Activated T-cell treated with anti-CD3 and anti-CD28 coated beads, Interleukin-2, amount 50 U/mL, for 4 hours (primary cell): Measurements from ENCODE around the gene WNK1. TPM values are rescaled to one million over a fixed set of nuclear protein-coding genes. Genes with fewer than 3 reads are reported as not detected.
"Not testable (repeated sequence)": the region's sequence is repeated elsewhere in the genome, so short reads cannot be mapped to it uniquely, and the experiment has no call there.

Experiments used
- ATAC-seq, 2 donors: fragments of 200-7000 bp; cut with Tn5 transposase; one replicate each; pipeline ENCODE4 v1.10.0; 2021
- DNase-seq: peaks from one replicate; pipeline ENCODE4 v3.0.0-alpha.2; 2020
- H3K27me3 Mint-ChIP-seq: one replicate; pipeline ENCODE4 v1.8.0; 2021; ENCODE audit warnings: low read depth, mixed read lengths
- H3K36me3 Mint-ChIP-seq: one replicate; pipeline ENCODE4 v1.8.0; 2022; ENCODE audit warnings: mixed read lengths; ENCODE audit not compliant: insufficient read depth
- H3K4me1 Mint-ChIP-seq: one replicate; pipeline ENCODE4 v1.8.0; 2021; ENCODE audit warnings: low read depth, mixed read lengths
- H3K4me3 Mint-ChIP-seq: one replicate; pipeline ENCODE4 v1.8.0; 2021; ENCODE audit warnings: mild to moderate bottlenecking, moderate library complexity, mixed read lengths
- H3K9me3 Mint-ChIP-seq: one replicate; pipeline ENCODE4 v1.8.0; 2021; ENCODE audit warnings: mixed read lengths
- total RNA-seq, 3 donors: library from RNA; stranded (reverse); gene quantifications; one replicate each; pipeline ENCODE4 v1.2.1, GENCODE V29; 2021

The WNK1 gene
- total RNA-seq, 3 donors from 2014 or later = 183 to 213 (median 185) TPM

DNA sequence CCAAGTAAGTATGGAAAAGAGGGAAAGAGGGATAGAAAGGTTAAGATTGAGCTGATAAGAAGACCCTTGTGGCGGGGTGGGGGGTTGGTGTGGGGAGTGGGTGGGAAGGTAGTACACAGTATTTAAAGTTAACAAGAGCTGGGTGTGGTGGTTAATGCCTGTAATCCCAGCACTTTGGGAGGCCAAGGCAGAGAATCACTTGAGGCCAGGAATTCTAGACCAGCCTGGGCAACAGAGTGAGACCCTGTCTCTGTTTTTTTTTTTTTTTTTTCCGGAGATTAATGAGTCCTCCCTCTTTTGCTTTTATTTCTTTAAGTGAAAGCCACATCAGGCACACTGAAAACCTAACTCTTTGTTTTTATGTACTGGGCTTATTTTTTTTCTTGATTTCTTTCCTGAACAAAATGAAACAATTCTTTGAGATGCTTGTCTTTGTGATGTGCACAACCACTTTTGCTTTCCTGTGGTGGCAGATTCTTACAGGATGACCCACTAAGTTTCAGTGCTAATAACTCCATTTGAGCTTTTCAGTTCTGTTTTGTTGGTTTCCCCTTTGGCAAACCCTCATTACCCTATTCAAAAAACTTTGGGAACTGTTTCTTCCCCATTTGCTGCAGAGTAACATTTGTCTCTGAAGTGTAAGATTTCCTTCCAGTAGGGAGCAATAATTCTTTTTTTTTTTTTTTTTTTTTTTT, 54.8 kb downstream of the WNK1 start:
- DNase-seq (no peak), ATAC-seq (peak; percentile 9 to 22)
- Mint-ChIP-seq H3K9me3 (no peaks in the 10 kb centered on the region), H3K36me3 (peaks cover 4% of the 10 kb centered on the region), H3K27me3 (no peaks in the 10 kb centered on the region), H3K4me3 (peak overlapping the region; percentile 10), H3K4me1 (peaks cover 75% of the 10 kb centered on the region)

DNA sequence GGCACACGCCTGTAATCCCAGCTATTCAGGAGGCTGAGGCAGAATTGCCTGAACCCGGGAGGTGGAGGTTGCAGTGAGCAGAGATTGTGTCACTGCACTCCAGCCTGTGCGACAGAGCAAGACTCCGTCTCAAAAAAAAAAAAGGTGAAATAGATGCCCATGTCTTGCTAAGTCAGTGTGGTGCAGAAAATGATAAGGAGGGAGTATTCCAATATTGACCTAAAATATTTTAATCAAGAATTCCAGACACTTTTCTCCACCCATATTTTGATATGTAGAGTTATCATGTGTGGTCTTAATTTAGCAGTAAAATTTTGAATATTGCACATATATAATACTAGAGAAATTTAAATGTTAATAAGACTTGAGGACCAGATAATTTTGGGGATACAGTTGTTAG, 57.7 kb downstream of the WNK1 start:
- peaks cover 72% of the 10 kb centered on the region for H3K4me1 Mint-ChIP-seq
- ATAC-seq = no peak
- H3K9me3 Mint-ChIP-seq = no peaks in the 10 kb centered on the region
- H3K27me3 Mint-ChIP-seq = no peaks in the 10 kb centered on the region
- no peak for DNase-seq
- no peak overlapping the region for H3K4me3 Mint-ChIP-seq
- peaks cover 6% of the 10 kb centered on the region for H3K36me3 Mint-ChIP-seq

DNA sequence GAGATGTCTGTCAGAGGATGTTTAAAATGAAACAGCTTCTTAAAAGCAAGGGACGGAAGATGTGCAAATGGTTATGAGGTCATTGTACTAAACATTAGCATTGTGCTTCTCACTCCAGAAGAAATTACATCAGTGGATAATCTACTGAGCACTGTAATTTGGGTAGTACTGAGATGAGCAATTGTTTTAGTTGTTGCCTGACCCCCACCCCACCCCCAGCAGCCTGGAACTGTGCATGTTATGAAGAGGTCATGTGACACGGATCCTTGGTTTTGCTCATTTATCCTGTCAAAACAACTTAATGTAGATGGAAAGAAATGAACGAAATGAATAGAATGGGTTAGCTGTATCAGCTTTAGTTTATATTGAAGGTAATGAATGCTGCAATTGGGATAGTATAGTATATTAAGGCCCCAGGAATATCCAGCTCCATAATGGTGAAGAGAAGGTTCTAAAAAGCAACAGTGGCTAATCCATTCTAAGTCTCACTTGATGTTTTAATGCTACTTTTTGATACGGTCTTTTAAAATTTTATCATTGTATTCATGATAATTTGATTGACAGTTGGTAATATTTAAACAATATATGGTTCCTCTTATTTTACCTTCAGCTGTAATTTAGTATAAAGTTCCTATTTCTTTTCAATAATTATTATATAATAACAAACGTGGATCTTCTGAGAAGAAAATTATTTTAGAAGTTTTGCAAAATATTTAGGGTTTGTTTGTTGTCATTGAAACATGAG, 58.5 kb downstream of the WNK1 start:
- H3K27me3 Mint-ChIP-seq = no peaks in the 10 kb centered on the region
- no peaks in the 10 kb centered on the region for H3K9me3 Mint-ChIP-seq
- peak overlapping the region; percentile 46 for H3K4me3 Mint-ChIP-seq
- peaks cover 7% of the 10 kb centered on the region for H3K36me3 Mint-ChIP-seq
- H3K4me1 Mint-ChIP-seq = peaks cover 68% of the 10 kb centered on the region
- ATAC-seq (peak; percentile 88 to 94), DNase-seq (no peak)

DNA sequence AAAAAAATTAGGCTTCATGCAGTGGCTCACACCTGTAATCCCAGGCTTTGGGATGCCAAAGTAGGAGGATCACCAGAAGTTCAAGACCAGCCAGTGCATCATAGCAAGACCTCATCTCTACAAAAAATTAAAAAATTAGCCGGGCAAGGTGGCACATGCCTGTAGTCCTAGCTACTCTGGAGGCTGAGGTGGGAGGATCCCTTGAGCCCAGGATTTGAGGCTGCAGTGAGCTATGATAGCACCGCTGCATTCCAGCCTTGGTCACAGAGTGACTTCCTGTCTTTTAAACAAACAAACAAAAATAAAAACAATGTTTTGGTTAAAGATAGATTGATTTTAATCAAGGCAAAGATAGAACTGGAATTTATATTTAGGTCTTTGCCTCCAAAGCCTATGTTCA, 60.6 kb downstream of the WNK1 start:
- H3K36me3 Mint-ChIP-seq = peaks cover 13% of the 10 kb centered on the region

DNA sequence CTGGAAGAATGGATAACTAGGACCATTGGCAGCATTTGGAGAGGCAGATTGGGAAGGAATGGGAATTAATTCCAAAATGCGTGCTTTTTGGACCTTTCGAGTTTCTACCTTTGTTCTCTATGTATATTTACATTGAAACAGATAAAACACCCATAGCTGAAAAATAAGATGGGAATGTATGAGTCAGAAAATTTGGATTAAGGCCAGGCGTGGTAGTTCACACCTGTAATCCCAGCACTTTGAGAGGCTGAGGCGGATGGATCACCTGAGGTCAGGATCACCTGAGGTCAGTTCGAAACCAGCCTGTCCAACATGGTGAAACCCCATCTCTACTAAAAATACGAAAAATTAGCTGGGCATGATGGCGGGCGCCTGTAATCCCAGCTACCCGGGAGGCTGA, 65.1 kb downstream of the WNK1 start:
- Mint-ChIP-seq H3K36me3 (peaks cover 20% of the 10 kb centered on the region), H3K4me1 (peaks cover 57% of the 10 kb centered on the region)
- not testable (repeated sequence) for H3K4me3 Mint-ChIP-seq, H3K27me3 Mint-ChIP-seq, H3K9me3 Mint-ChIP-seq, DNase-seq, ATAC-seq

More for the DNA sequence above, 60.6 kb downstream of the WNK1 start:
- Mint-ChIP-seq H3K27me3 (no peaks in the 10 kb centered on the region), H3K4me3 (no peak overlapping the region), H3K4me1 (peaks cover 56% of the 10 kb centered on the region), H3K9me3 (no peaks in the 10 kb centered on the region)
- DNase-seq (no peak), ATAC-seq (no peak)

DNA sequence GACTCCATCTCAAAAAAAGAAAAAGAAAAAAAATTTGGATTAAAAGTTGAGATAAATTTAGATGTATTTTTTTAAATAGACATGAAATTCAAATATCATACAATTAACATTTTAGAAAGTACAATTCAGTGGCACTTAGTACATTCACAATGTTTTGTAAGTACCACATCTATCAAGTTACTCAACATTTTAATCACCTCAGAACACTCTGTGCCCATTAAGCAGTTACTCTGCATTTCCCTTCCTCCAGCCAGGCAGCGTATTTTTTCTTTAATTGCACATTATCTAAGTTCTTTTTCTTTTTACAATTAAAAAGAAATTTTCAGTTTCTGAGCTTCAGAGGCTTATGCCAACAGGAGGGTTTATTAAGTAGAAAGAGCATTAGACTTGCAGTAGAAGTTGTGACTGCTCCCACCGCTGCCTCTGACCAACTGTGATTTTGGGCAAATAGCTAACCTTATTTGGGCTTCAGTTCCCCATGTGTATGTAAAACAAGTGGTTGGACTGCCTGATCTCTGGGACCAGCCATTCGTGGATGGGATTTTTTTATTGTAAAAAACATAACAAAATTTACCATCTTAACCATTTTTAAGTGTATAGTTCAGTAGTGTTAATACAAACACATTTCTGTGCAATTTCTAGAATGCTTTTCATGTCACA, 65.7 kb downstream of the WNK1 start:
- no peak for ATAC-seq
- Mint-ChIP-seq H3K36me3 (peaks cover 22% of the 10 kb centered on the region), H3K27me3 (no peaks in the 10 kb centered on the region), H3K9me3 (peaks cover 3% of the 10 kb centered on the region), H3K4me3 (no peak overlapping the region), H3K4me1 (peaks cover 57% of the 10 kb centered on the region)
- DNase-seq = no peak

DNA sequence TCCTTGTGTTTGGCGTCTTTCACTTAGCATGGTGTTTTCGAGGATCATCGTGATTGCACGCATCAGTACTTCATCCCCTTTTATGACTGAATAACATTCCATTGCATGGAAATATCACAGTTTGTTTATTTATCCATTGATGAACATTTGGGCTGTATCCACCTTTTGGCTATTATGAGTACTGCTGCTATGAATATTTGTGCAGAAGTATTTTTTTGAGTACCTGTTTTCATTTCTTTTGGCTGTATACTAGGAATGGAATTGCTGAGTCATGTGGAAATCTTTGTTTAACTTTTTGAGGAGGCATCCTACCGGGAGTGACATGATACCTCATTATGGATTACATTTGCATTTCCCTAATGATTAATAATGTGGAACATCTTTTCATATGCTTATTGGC, 66.4 kb downstream of the WNK1 start:
- no peak for ATAC-seq
- DNase-seq = no peak
- Mint-ChIP-seq H3K36me3 (peaks cover 24% of the 10 kb centered on the region), H3K4me1 (peaks cover 55% of the 10 kb centered on the region), H3K9me3 (peaks cover 7% of the 10 kb centered on the region), H3K4me3 (no peak overlapping the region), H3K27me3 (no peaks in the 10 kb centered on the region)

DNA sequence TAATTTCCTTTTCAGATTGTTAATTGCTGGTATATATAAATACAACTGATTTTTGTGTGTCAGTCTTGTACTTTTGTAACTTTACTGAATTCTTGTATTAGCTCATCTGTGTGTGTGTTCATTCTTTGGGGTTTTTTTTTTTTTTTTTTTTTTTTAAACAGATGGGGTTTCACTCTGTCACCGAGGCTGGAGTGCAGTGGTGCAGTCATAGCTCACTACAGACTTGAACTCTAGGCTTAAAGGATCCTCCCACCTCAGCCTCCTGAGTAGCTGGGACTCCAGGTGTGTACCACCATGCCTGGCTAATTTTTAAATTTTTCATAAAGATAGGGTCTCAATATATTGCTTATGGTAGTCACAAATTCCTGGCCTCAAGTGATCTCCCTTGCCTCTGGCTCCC, 68.0 kb downstream of the WNK1 start:
- H3K27me3 Mint-ChIP-seq = no peaks in the 10 kb centered on the region
- DNase-seq (no peak), ATAC-seq (peak in 1 of 2 donors; percentile 52)
- peaks cover 7% of the 10 kb centered on the region for H3K9me3 Mint-ChIP-seq
- peaks cover 56% of the 10 kb centered on the region for H3K4me1 Mint-ChIP-seq
- peaks cover 27% of the 10 kb centered on the region for H3K36me3 Mint-ChIP-seq
- no peak overlapping the region for H3K4me3 Mint-ChIP-seq

DNA sequence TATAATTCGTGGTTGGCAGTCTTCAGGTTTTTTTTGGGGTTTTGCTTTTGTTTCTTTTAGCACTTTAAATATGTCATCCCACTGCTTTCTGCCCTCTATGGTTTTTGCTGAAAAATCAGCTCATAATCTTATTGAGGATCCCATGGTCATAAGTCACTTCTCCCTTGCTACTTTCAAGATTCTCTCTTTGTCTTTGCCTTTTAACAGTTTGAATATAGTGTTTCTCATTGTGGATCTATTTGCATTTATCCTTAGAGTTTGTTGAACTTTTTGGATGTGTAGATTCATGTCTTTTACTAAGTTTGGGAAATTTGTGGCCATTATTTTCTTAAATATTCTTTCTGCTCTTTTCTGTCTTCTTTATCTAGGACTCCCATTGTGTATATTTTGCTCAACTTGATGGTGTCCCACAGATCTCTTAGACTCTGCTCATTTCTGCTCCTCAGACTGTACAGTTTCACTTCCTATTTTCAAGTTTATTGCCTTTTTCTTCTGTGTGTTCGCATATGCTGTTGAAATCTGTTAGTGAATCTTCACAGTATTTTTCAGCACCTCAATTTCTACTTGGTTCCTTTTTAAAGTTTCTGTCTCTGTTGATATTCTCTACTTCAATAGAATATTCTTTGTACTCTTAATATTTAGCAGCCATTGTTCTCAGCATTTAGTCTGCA, 70.8 kb downstream of the WNK1 start:
- DNase-seq = no peak
- H3K4me1 Mint-ChIP-seq = peaks cover 58% of the 10 kb centered on the region
- ATAC-seq = no peak
- H3K36me3 Mint-ChIP-seq = peaks cover 21% of the 10 kb centered on the region
- no peak overlapping the region for H3K4me3 Mint-ChIP-seq
- H3K27me3 Mint-ChIP-seq = no peaks in the 10 kb centered on the region
- peaks cover 7% of the 10 kb centered on the region for H3K9me3 Mint-ChIP-seq

DNA sequence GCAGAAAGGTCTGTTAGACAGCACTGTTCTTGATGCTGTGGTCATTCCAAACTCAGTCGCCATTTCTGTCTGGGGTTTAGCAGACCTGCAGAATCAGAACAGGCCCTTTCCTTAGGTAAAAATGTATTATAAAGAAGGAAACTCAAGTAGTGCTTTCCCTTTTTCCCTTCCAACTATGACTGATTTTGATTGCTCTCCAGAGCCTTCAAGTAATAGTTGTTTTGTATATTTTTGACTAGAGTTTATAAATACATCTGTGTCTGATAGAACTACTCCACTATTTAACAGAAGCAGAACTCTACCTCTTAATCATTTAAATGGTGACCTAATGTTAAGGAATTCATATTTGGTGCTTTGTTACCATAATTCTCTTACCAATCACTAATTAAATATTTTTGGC, 74.0 kb downstream of the WNK1 start:
- Mint-ChIP-seq H3K4me3 (no peak overlapping the region), H3K36me3 (peaks cover 35% of the 10 kb centered on the region), H3K9me3 (peaks cover 7% of the 10 kb centered on the region), H3K4me1 (peaks cover 45% of the 10 kb centered on the region), H3K27me3 (no peaks in the 10 kb centered on the region)
- ATAC-seq (no peak), DNase-seq (no peak)

DNA sequence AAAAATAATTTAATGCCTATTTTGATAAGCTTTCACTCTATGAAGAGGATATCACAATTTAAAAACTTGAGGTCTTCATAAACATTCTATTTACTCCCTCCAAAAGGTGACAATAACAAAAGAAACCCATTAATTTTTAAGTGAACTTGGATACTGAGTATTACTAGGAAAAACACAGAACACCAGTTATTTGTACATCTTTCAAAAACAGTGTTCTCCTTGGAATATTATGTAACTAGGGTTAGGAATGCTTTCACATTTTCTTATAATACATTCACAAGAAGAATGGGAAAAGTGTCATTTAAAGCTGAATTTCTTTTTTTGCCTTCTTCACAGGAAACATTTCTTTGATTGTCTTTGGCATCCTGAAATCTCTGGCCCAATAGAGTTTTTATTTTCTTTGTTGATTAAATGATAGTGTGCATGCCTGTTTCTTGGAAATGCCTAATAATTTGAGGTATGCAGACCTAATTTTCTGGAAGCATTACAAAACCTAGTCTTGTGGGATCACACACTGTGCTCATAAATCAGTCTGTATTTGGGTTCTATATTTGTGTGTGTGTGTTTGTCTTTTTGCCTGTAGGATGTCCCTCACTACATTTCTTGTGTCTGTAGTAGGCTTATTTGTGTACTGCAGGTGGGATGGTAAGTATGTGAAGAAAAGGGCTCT, 76.5 kb downstream of the WNK1 start:
- Mint-ChIP-seq H3K4me1 (peaks cover 37% of the 10 kb centered on the region), H3K36me3 (peaks cover 39% of the 10 kb centered on the region), H3K4me3 (no peak overlapping the region), H3K9me3 (no peaks in the 10 kb centered on the region), H3K27me3 (no peaks in the 10 kb centered on the region)
- ATAC-seq = no peak
- no peak for DNase-seq

DNA sequence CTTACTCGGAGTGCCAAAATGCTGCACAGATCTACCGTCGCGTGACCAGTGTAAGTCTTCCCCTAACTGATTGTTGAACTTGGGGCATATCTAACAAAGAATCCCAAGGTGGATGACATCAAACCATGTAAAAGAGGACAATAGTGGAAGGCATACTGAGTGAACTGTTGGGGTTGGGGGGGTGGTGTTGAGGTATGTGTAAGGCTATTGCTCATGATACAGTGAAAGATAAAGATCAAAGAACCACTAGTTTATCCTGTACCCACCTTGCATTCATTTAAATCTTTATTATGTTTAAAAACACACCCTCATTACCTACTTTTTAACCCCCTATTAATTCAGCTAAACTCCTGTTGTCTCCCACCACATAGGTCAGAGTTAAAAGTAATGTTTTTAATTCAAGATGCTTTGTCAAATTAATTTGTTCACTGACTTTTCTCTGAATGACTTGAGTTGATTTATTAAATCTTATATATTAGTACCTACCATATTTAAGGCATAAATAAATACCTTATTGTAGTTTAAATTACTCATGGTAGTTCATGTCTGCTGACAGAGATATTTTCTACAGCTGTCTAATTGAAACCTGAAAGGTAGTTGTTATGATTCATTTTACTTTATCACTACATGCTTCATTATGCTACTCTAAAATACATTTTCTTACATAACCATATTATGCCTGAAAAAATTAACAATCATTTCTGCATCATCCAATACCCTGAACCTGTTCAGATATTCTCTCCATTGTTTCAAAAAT, 77.9 kb downstream of the WNK1 start:
- Mint-ChIP-seq H3K4me1 (peaks cover 39% of the 10 kb centered on the region), H3K4me3 (no peak overlapping the region), H3K36me3 (peaks cover 46% of the 10 kb centered on the region), H3K27me3 (no peaks in the 10 kb centered on the region), H3K9me3 (no peaks in the 10 kb centered on the region)
- DNase-seq (no peak), ATAC-seq (no peak)

DNA sequence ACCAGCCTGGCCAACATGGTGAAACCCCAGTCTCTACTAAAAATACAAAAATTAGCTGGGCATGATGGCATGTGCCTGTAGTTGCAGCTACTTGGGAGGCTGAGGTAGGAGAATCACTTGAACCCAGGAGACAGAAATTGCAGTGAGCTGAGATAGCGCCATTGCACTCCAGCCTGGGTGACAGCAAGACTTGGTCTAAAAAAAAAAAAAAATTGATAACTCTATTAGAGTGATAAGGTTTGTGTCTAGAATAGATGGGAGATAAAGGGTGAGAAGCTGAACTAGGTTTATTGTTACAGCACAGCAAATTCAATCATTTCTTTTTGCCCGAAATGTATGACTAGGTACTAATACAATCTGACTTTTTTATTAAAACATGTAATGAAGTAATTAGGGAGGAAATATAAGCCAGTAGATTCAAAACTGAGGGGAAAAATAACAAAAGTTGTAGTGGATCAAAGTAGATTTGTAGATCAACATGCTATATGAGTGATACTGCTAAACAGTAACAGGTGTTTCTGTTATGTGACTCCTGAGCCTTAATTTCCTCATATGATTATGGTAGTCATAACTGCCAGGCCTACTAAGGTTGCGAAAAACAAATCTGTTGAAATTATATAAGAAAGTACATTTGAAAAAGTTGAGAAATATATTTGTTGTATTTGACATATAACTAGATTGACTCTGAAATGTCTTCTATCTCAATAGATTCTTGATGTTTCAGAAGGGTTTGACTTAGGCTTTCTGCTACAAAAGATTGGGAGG, 83.6 kb downstream of the WNK1 start:
- Mint-ChIP-seq H3K27me3 (no peaks in the 10 kb centered on the region), H3K9me3 (no peaks in the 10 kb centered on the region), H3K4me1 (peaks cover 42% of the 10 kb centered on the region), H3K4me3 (no peak overlapping the region), H3K36me3 (peaks cover 39% of the 10 kb centered on the region)
- ATAC-seq (no peak), DNase-seq (no peak)
